ENCODE measurements around the gene BMPR1B. TPM values are rescaled to one million over a fixed set of nuclear protein-coding genes. Genes with fewer than 3 reads are reported as not detected.
A peak's percentile ranks its signal among the peaks of the same experiment; 100 is the strongest.
"Not testable (repeated sequence)": the region's sequence is repeated elsewhere in the genome, so short reads cannot be mapped to it uniquely, and the experiment has no call there.

The BMPR1B gene
- total RNA-seq, 1 experiment from 2014 or later, result 7.1 TPM

DNA sequence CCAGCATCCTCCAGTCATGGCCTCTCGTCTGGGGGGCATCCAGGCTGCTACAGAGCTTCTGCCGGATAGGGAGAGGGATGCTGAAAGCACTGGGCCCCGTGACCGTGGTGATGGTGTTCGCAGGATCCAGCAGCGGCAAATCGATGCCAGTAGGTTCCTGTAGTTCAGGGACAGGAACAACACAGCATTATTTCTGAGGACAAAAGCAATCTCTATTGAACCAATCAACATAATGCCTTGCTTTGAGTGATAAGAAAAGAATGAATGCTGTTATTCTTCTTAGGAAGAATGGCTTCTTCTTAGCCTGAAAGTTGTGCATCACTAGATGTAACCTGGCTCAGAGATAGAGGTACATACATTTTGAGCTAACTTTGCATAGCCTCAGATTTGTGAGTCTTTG is 412.4 kb downstream of the BMPR1B start:
- Histone ChIP-seq H3K9me3 (ENCODE audit: low read length) (no peaks in the 10 kb centered on the region), H3K4me1 (ENCODE audit: insufficient read depth, low read length) (0 out of 2 replicates have a peak, but pooled peaks cover 3% of the 10 kb centered on the region), H2AFZ (ENCODE audit: low read length) (no peak overlapping the region), H3K79me2 (ENCODE audit: low read length) (no peaks in the 10 kb centered on the region), H3K27ac (ENCODE audit: low read length) (no peak overlapping the region), H3K4me2 (ENCODE audit: low read length) (no peak overlapping the region), H3K4me3 (ENCODE audit: low read length) (no peak overlapping the region), H3F3A (ENCODE audit: low read length, unreplicated experiment) (no peaks in the 10 kb centered on the region), H3K9ac (ENCODE audit: low read length) (no peak overlapping the region), H3K27me3 (ENCODE audit: low read length) (no peaks in the 10 kb centered on the region), H3K9me2 (replicated peaks; ENCODE audit: low read length) (no peaks in the 10 kb centered on the region), H3K36me3 (ENCODE audit: low read depth, low read length) (no peaks in the 10 kb centered on the region), H4K20me1 (ENCODE audit: low read length) (no peaks in the 10 kb centered on the region)
- POLR2A ChIA-PET (ENCODE audit: unreplicated experiment), result no interaction called here
- TF ChIP-seq, protein P1, sequence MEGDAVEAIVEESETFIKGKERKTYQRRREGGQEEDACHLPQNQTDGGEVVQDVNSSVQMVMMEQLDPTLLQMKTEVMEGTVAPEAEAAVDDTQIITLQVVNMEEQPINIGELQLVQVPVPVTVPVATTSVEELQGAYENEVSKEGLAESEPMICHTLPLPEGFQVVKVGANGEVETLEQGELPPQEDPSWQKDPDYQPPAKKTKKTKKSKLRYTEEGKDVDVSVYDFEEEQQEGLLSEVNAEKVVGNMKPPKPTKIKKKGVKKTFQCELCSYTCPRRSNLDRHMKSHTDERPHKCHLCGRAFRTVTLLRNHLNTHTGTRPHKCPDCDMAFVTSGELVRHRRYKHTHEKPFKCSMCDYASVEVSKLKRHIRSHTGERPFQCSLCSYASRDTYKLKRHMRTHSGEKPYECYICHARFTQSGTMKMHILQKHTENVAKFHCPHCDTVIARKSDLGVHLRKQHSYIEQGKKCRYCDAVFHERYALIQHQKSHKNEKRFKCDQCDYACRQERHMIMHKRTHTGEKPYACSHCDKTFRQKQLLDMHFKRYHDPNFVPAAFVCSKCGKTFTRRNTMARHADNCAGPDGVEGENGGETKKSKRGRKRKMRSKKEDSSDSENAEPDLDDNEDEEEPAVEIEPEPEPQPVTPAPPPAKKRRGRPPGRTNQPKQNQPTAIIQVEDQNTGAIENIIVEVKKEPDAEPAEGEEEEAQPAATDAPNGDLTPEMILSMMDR (conservative IDR thresholded peaks at IDR 0.05; ENCODE audit: low read depth, low read length), result no peak
- TF ChIP-seq EZH2phosphoT487 (IDR thresholded peaks at IDR 0.05; ENCODE audit: borderline replicate concordance, low read length) (no peak), EZH2 (IDR thresholded peaks at IDR 0.05; ENCODE audit: low read length, unreplicated experiment) (no peak)
- DNase-seq (no peak), ATAC-seq (no peak)
- intact Hi-C loops (cut with micrococcal nuclease), result no loop called here
- no TSS peak for BruUV-seq (replicated peaks)
- CTCF ChIA-PET, result interaction anchor here (0.6 kb wide), 1 partner anchor 377 kb away, joined by 5 read pairs; no protein-coding TSS in a partner anchor

DNA sequence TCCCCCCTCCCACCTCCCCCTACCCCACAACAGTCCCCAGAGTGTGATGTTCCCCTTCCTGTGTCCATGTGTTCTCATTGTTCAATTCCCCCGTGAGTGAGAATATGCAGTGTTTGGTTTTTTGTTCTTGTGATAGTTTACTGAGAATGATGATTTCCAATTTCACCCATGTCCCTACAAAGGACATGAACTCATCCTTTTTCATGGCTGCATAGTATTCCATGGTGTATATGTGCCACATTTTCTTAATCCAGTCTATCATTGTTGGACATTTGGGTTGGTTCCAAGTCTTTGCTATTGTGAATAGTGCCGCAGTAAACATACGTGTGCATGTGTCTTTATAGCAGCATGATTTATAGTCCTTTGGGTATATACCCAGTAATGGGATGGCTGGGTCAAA is 413.6 kb downstream of the BMPR1B start:
- H3K9ac ChIP-seq (ENCODE audit: low read length); POLR2A ChIA-PET (ENCODE audit: unreplicated experiment); H4K20me1 ChIP-seq (ENCODE audit: low read length); H3K27ac ChIP-seq (ENCODE audit: low read length); H3K4me1 ChIP-seq (ENCODE audit: insufficient read depth, low read length); H2AFZ ChIP-seq (ENCODE audit: low read length); DNase-seq; H3F3A ChIP-seq (ENCODE audit: low read length, unreplicated experiment); H3K9me2 ChIP-seq (replicated peaks; ENCODE audit: low read length); intact Hi-C loops (cut with micrococcal nuclease); H3K4me3 ChIP-seq (ENCODE audit: low read length); H3K9me3 ChIP-seq (ENCODE audit: low read length); BruUV-seq (replicated peaks); H3K27me3 ChIP-seq (ENCODE audit: low read length); H3K79me2 ChIP-seq (ENCODE audit: low read length); CTCF ChIA-PET; ATAC-seq; H3K4me2 ChIP-seq (ENCODE audit: low read length); H3K36me3 ChIP-seq (ENCODE audit: low read depth, low read length): not testable (repeated sequence)

DNA sequence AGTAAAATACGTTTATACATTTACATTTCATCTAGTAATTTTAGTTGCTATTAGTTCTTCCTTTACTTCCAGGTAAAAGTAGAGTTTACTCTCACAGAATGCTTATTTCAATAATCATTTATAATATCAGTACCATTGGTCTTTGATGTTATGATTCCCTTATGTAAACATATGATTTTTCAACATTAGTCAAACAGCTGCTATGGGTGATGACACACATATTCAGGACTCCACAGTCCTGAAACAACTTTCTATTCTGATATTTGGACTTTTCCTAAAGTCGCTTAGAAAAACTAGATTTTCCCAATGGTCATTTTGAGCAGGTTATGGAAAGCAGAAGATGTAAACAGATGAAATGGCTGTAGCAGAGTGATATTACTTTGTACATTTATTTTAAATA is 421.2 kb downstream of the BMPR1B start:
- Histone ChIP-seq H3K27ac (ENCODE audit: low read length) (no peak overlapping the region), H3K79me2 (ENCODE audit: low read length) (no peaks in the 10 kb centered on the region), H3K27me3 (ENCODE audit: low read length) (no peaks in the 10 kb centered on the region), H3K9me3 (ENCODE audit: low read length) (no peaks in the 10 kb centered on the region), H3K4me3 (ENCODE audit: low read length) (no peak overlapping the region), H3F3A (ENCODE audit: low read length, unreplicated experiment) (no peaks in the 10 kb centered on the region), H3K36me3 (ENCODE audit: low read depth, low read length) (no peaks in the 10 kb centered on the region), H3K9me2 (replicated peaks; ENCODE audit: low read length) (no peaks in the 10 kb centered on the region), H2AFZ (ENCODE audit: low read length) (no peak overlapping the region), H3K9ac (ENCODE audit: low read length) (no peak overlapping the region), H3K4me1 (ENCODE audit: insufficient read depth, low read length) (no peaks in the 10 kb centered on the region), H4K20me1 (ENCODE audit: low read length) (no peaks in the 10 kb centered on the region), H3K4me2 (ENCODE audit: low read length) (no peak overlapping the region)
- DNase-seq (peak; percentile 10), ATAC-seq (no peak)
- TF ChIP-seq, protein P1 (conservative IDR thresholded peaks at IDR 0.05; ENCODE audit: low read depth, low read length), result no peak
- no TSS peak for BruUV-seq (replicated peaks)
- intact Hi-C loops (cut with micrococcal nuclease), result no loop called here
- POLR2A ChIA-PET (ENCODE audit: unreplicated experiment), result no interaction called here
- CTCF ChIA-PET, result no interaction called here

All from PC-3 (cell line).